HepG2 (cell line): ENCODE data around the gene FAM20A. TPM values are rescaled to one million over a fixed set of nuclear protein-coding genes. Genes with fewer than 3 reads are reported as not detected.

Source experiments
- ATAC-seq: fragments of 200-7000 bp; cut with Tn5 transposase; 3 replicates; pipeline ENCODE4 v1.9.1; 2020; ENCODE audit warnings: mild to moderate bottlenecking, moderate library complexity
- BruUV-seq: library from RNA; stranded (reverse); fragments of 400-500 nt; replicated peaks from 2 replicates; lab custom pipeline; 2021; lab: Mats Ljungman, UMichigan
- CTCF ChIA-PET: fragments of 300-600 bp; formaldehyde crosslinking; extraction: SDS; loops from one replicate; lab custom pipeline; 2021; ENCODE audit warnings: low total read pairs, inconsistent platforms, low intra/inter-chr PET ratio; lab: Yijun Ruan, JAX
- POLR2A ChIA-PET: fragments of 350-600 bp; sonication (Branson Sonifier 250); formaldehyde crosslinking; loops from one replicate; lab custom pipeline; 2020; ENCODE audit warnings: antibody characterized with exemption, inconsistent platforms; lab: Yijun Ruan, JAX
- DNase-seq: peaks from one replicate; pipeline ENCODE4 v3.0.0-alpha.2; 2015; ENCODE audit warnings: low spot score
- FAIRE-seq: peaks from 3 replicates; lab custom pipeline; 2011; peaks lifted over from hg19 to GRCh38; lab: Jason Lieb, UNC
- H2AFZ ChIP-seq: one replicate; pipeline ENCODE4 v1.6.1; 2011; ENCODE audit warnings: low read length, inconsistent platforms
- H3K27ac ChIP-seq: fragments of 300-600 bp; 3 replicates; pipeline ENCODE4 v1.8.0; 2011; ENCODE audit warnings: mixed run types, mild to moderate bottlenecking, mixed read lengths, low read length, inconsistent platforms; ENCODE audit not compliant: insufficient read depth; ENCODE audit errors: extremely low read length
- H3K27me3 ChIP-seq, 2 experiments: fragments of 200-600 bp in 1 of 2; 2 replicates in 1 of 2; 3 replicates in 1 of 2; pipeline versions ENCODE4 v1.6.0 to v1.8.0; 2011; ENCODE audit warnings: low read length in 2 of 2, mild to moderate bottlenecking in 2 of 2, moderate library complexity in 2 of 2, inconsistent platforms in 1 of 2; ENCODE audit not compliant: insufficient read depth in 2 of 2, control insufficient read depth in 1 of 2
- H3K36me3 ChIP-seq, 2 experiments: fragments of 200-600 bp in 1 of 2; replicated peaks in 1 of 2; 2 replicates in 1 of 2; 3 replicates in 1 of 2; pipeline versions ENCODE4 v1.5.1 to v1.8.0; 2011; ENCODE audit warnings: low read length in 2 of 2, inconsistent platforms in 1 of 2; ENCODE audit not compliant: insufficient read depth in 2 of 2, control insufficient read depth in 1 of 2
- H3K4me1 ChIP-seq: 2 replicates; pipeline ENCODE4 v1.5.1; 2012; ENCODE audit warnings: low read length, inconsistent platforms; ENCODE audit not compliant: insufficient read depth
- H3K4me2 ChIP-seq: 2 replicates; pipeline ENCODE4 v1.6.0; 2011; ENCODE audit warnings: low read depth, low read length, inconsistent platforms
- H3K4me3 ChIP-seq, 3 experiments: fragments of 200-600 bp in 1 of 3; sonication (generic), shearing (Covaris generic) in 1 of 3; replicated peaks in 1 of 3; 2 replicates each; pipeline ENCODE4 v1.5.1; 2011 to 2016; ENCODE audit warnings: low read length in 3 of 3, inconsistent platforms in 2 of 3, low read depth in 2 of 3, mild to moderate bottlenecking in 2 of 3, control low read depth in 1 of 3, mixed read lengths in 1 of 3; ENCODE audit not compliant: insufficient read depth in 1 of 3
- H3K79me2 ChIP-seq: one replicate; pipeline ENCODE4 v1.6.1; 2011; ENCODE audit warnings: low read length, inconsistent platforms; ENCODE audit not compliant: insufficient read depth
- H3K9ac ChIP-seq: 2 replicates; pipeline ENCODE4 v1.6.0; 2011; ENCODE audit warnings: mild to moderate bottlenecking, low read depth, low read length, inconsistent platforms; ENCODE audit not compliant: insufficient read depth
- H3K9me3 ChIP-seq: 2 replicates; pipeline ENCODE4 v1.5.1; 2012; ENCODE audit warnings: mild to moderate bottlenecking, low read length
- H4K20me1 ChIP-seq: 2 replicates; pipeline ENCODE4 v1.6.0; 2011; ENCODE audit warnings: inconsistent platforms, mild to moderate bottlenecking, low read length, moderate library complexity; ENCODE audit not compliant: insufficient read depth
- ELF4 ChIP-seq: sonication (generic); formaldehyde crosslinking; IDR thresholded peaks from 2 replicates; pipeline ENCODE4 v1.5.0; 2020; ENCODE audit warnings: missing genetic modification reagents, mild to moderate bottlenecking, moderate library complexity, borderline replicate concordance
- HNF4A ChIP-seq: sonication (generic); formaldehyde crosslinking; IDR thresholded peaks from 2 replicates; pipeline ENCODE4 v1.4.0; 2020; ENCODE audit warnings: missing genetic modification reagents
- HNRNPL ChIP-seq: fragments of 200-400 bp; formaldehyde crosslinking; IDR thresholded peaks from 2 replicates; pipeline ENCODE4 v1.6.1; 2017; ENCODE audit warnings: mild to moderate bottlenecking, low read depth, low read length
- NFYB ChIP-seq: sonication (generic); formaldehyde crosslinking; IDR thresholded peaks from 2 replicates; pipeline ENCODE4 v1.4.0; 2020; ENCODE audit warnings: missing genetic modification reagents
- SATB2 ChIP-seq: sonication (generic); formaldehyde crosslinking; IDR thresholded peaks from 2 replicates; pipeline ENCODE4 v1.5.0; 2020; ENCODE audit warnings: missing genetic modification reagents
- SIX4 ChIP-seq: sonication (generic); formaldehyde crosslinking; IDR thresholded peaks from 2 replicates; pipeline ENCODE4 v1.4.0; 2020; ENCODE audit warnings: missing genetic modification reagents
- TGIF2 ChIP-seq: IDR thresholded peaks from 2 replicates; pipeline ENCODE4 v1.6.1; 2016; ENCODE audit warnings: control low read depth, missing compliant biosample characterization
- ZNF256 ChIP-seq: sonication (generic); formaldehyde crosslinking; conservative IDR thresholded peaks from 2 replicates; pipeline ENCODE4 v1.4.0; 2020; ENCODE audit warnings: missing genetic modification reagents
- ZNF460 ChIP-seq: sonication (generic); formaldehyde crosslinking; IDR thresholded peaks from 2 replicates; pipeline ENCODE4 v1.5.1; 2020; ENCODE audit warnings: missing genetic modification reagents, mild to moderate bottlenecking, borderline replicate concordance
- ZSCAN25 ChIP-seq: sonication (generic); formaldehyde crosslinking; IDR thresholded peaks from 2 replicates; pipeline ENCODE4 v1.8.0; 2022; ENCODE audit warnings: mild to moderate bottlenecking, missing genetic modification reagents
- WGBS: methylation state at CpG from one replicate; pipeline ENCODE4 v1.1.6; 2017; ENCODE audit warnings: low lambda C conversion rate; 5-methylcytosine and 5-hydroxymethylcytosine counted together
- in situ Hi-C: cut with HindIII; loops from 2 replicates; pipeline ENCODE4 v1.10.0; 2017; ENCODE audit warnings: low pct_unique_long_range_greater_than_20kb; ENCODE audit not compliant: extremely low pct_ligation_motif_present
- intact Hi-C: fragments of 100-400 bp; cut with micrococcal nuclease; formaldehyde crosslinking; loops from one replicate; pipeline ENCODE4 v1.10.0; 2022; ENCODE audit not compliant: unreplicated experiment
- polyA plus RNA-seq, 8 experiments: library from polyadenylated mRNA; depleted of rRNA in 3 of 8; stranded (reverse) in 7 of 8; unstranded in 1 of 8; fragments of >200 nt; fragmentation: Illumina TruSeq in 4 of 8; extraction: Trizol in 4 of 8; gene quantifications; 2 replicates each; pipeline versions ENCODE4 v1.2.1 to v1.2.3, GENCODE V29; 2011 to 2016; ENCODE audit warnings: low read depth in 4 of 8, missing spikeins in 1 of 8, mixed read lengths in 1 of 8; ENCODE audit not compliant: insufficient read depth in 1 of 8
- total RNA-seq, 5 experiments: library from RNA; depleted of rRNA; stranded (reverse); fragments of >200 nt; fragmentation: Illumina TruSeq; extraction: Trizol; gene quantifications; 2 replicates each; pipeline ENCODE4 v1.2.3, GENCODE V29; 2016; ENCODE audit warnings: low read depth in 1 of 5
- TF ChIP-seq, protein P1 (sequence below): IDR thresholded peaks from 2 replicates; pipeline ENCODE4 v1.6.1; 2012; ENCODE audit warnings: low read depth, low read length, improper control_type of control experiment

FAM20A gene
- total and polyA plus RNA-seq, 2 of the 13 experiments (the other 11 are each of a cell fraction or from before 2014, with no cell fraction given) = 9.3 to 20.7 TPM

DNA sequence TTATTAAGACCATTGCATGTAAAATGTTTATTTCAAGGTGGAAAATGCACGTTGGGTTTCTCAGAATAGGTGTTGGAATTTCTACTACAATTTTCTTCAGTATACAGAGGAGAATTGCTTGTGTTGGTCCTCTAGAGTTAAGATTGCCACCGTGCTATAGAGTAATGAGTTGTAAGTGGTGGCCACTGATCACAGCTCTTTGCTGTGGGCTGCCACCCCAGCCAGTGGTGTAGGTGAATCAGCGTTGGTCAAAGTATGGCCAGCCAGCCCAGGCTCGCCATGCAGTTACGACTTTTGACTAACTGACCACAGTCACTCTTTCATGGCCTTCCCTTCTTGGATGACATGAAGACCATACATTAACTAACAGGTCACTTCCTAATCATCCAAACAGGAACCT, 101.6 kb downstream of the FAM20A start:
- Histone ChIP-seq H3K9me3 (no peaks in the 10 kb centered on the region), H3K4me3 (no peak overlapping the region), H3K79me2 (no peaks in the 10 kb centered on the region), H2AFZ (no peak overlapping the region), H3K27me3 (no peaks in the 10 kb centered on the region; a peak in 2 of 5 replicates), H3K4me2 (no peak overlapping the region), H3K4me1 (peaks cover 25% of the 10 kb centered on the region)
- in situ Hi-C loops = no loop called here
- no peak for ATAC-seq
- no TSS peak for BruUV-seq
- CTCF ChIA-PET = no interaction called here
- FAIRE-seq = no peak
- POLR2A ChIA-PET = no interaction called here
- intact Hi-C loops = no loop called here
- TF ChIP-seq HNRNPL (no peak), NFYB (no peak), HNF4A (CRISPR knock-in tag) (no peak), SIX4 (CRISPR knock-in tag) (no peak), SATB2 (CRISPR knock-in tag) (no peak), ELF4 (no peak), TGIF2 (no peak), ZSCAN25 (CRISPR knock-in tag) (no peak), ZNF460 (no peak), ZNF256 (CRISPR knock-in tag) (no peak)
- TF ChIP-seq, protein P1, sequence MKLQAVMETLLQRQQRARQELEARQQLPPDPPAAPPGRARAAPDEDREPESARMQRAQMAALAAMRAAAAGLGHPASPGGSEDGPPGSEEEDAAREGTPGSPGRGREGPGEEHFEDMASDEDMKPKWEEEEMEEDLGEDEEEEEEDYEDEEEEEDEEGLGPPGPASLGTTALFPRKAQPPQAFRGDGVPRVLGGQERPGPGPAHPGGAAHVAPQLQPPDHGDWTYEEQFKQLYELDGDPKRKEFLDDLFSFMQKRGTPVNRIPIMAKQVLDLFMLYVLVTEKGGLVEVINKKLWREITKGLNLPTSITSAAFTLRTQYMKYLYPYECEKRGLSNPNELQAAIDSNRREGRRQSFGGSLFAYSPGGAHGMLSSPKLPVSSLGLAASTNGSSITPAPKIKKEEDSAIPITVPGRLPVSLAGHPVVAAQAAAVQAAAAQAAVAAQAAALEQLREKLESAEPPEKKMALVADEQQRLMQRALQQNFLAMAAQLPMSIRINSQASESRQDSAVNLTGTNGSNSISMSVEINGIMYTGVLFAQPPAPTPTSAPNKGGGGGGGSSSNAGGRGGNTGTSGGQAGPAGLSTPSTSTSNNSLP = no peak
- TF ChIP-seq, all 625 proteins: peak for 0
- WGBS = 51% methylated on average over 5 of the region's 5 CpGs
- Histone ChIP-seq H3K27ac (no peak overlapping the region), H4K20me1 (no peaks in the 10 kb centered on the region), H3K9ac (no peak overlapping the region), H3K36me3 (no peaks in the 10 kb centered on the region)
- DNase-seq = no peak
